ENCODE data around the gene KSR1. TPM values are rescaled to one million over a fixed set of nuclear protein-coding genes. Genes with fewer than 3 reads are reported as not detected.

The KSR1 gene
- total RNA-seq, 1 donor from 2014 or later, result 90.2 TPM

DNA sequence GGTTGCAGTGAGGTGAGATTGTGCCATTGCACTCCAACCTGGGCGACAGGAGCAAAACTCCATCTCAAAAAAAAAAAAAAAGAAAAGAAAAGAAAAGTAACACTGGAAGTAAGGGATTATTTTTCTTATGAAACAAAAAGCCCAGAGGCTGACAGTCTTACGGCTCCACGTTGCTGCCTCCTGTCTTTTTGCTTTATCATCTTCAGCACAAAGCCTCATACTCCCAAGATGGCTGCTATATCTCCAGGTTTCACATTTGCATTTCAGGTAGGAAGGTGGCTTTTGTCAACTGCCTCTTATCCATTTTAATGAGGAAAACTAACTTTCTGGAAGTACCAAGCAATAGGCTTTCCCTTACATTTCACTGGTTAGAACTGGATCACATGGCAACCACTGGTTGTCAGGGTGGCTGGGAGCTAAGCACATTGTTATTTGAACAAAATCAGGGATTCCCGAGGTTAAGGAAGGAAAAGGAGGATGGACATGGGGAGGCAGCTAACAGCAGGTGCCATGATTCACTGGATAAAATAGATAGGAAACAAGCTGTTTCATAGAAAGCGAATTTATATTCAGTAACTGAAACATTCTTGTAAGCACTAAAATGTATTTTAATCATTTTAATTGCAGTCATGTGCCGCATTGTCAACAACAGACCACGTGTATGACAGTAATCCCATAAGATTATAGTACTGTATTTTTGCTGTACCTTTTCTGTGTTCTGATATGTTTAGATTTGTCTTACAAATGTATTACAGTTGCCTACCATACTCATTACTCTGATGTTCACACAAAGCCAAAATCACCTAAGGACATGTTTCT lies 58.6 kb downstream of the KSR1 start:
- Histone ChIP-seq H3K4me1 (ENCODE audit: insufficient read depth, low read length) (no peaks in the 10 kb centered on the region), H2AFZ (ENCODE audit: low read depth, low read length) (no peak overlapping the region), H3K36me3 (ENCODE audit: insufficient read depth, low read length) (no peaks in the 10 kb centered on the region), H3K4me2 (ENCODE audit: low read length) (no peak overlapping the region), H3K9ac (ENCODE audit: low read length) (no peak overlapping the region), H3K79me2 (ENCODE audit: insufficient read depth, low read length) (peaks cover 77% of the 10 kb centered on the region), H3K27ac (ENCODE audit: low read depth, low read length) (no peak overlapping the region), H4K20me1 (ENCODE audit: insufficient read depth, low read length) (peaks cover 85% of the 10 kb centered on the region), H3K27me3 (ENCODE audit: insufficient read depth, low read length) (no peaks in the 10 kb centered on the region), H3K9me3 (ENCODE audit: insufficient read depth, low read depth, low read length) (no peaks in the 10 kb centered on the region), H3K4me3 (ENCODE audit: insufficient read depth, low read depth, low read length) (no peak overlapping the region)
- peaks cover 22% of the 10 kb centered on the region for H3K4me1 Mint-ChIP-seq (ENCODE audit: low read depth, unreplicated experiment)
- no peaks in the 10 kb centered on the region for H3K27me3 Mint-ChIP-seq (ENCODE audit: low read depth, unreplicated experiment)
- DNase-seq (ENCODE audit: low read depth) (no peak), FAIRE-seq (no peak)
- H3K36me3 Mint-ChIP-seq (ENCODE audit: low read depth, unreplicated experiment), result peaks cover 5% of the 10 kb centered on the region
- no peak overlapping the region for H3K27ac Mint-ChIP-seq (ENCODE audit: unreplicated experiment)
- no peak for TF ChIP-seq EZH2 (IDR thresholded peaks at IDR 0.05; ENCODE audit: insufficient read depth, low read length)
- TF ChIP-seq, protein P1, sequence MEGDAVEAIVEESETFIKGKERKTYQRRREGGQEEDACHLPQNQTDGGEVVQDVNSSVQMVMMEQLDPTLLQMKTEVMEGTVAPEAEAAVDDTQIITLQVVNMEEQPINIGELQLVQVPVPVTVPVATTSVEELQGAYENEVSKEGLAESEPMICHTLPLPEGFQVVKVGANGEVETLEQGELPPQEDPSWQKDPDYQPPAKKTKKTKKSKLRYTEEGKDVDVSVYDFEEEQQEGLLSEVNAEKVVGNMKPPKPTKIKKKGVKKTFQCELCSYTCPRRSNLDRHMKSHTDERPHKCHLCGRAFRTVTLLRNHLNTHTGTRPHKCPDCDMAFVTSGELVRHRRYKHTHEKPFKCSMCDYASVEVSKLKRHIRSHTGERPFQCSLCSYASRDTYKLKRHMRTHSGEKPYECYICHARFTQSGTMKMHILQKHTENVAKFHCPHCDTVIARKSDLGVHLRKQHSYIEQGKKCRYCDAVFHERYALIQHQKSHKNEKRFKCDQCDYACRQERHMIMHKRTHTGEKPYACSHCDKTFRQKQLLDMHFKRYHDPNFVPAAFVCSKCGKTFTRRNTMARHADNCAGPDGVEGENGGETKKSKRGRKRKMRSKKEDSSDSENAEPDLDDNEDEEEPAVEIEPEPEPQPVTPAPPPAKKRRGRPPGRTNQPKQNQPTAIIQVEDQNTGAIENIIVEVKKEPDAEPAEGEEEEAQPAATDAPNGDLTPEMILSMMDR (IDR thresholded peaks at IDR 0.05; ENCODE audit: insufficient read depth, low read depth, low read length), result no peak
- H3K4me3 Mint-ChIP-seq (ENCODE audit: unreplicated experiment), result no peak overlapping the region
- H3K9me3 Mint-ChIP-seq (ENCODE audit: unreplicated experiment), result no peaks in the 10 kb centered on the region

DNA sequence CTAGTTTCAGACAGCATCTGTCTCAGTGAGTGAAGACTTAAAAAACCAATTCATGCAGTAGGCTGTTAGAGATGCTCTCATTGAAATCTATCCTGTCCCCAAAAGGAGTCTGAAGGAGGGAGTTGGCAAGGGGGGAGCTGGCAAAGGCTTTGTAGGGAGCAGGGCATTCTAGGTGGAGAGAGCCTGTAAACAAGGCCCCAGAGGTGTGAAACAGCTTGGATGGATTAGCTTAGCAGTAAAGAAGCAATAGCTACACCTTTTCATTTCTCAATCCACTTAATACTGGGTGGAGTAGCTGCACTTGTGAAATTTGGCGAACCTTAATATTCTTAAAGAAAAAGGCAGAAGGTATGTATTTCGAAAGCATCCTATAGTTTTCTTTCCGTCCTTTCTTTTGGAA lies 61.8 kb downstream of the KSR1 start:
- FAIRE-seq (no peak), DNase-seq (ENCODE audit: low read depth) (no peak)
- no peak overlapping the region for H3K4me3 ChIP-seq (ENCODE audit: insufficient read depth, low read depth, low read length)
- peaks cover 86% of the 10 kb centered on the region for H4K20me1 ChIP-seq (ENCODE audit: insufficient read depth, low read length)
- no peak for TF ChIP-seq EZH2 (IDR thresholded peaks at IDR 0.05; ENCODE audit: insufficient read depth, low read length)
- TF ChIP-seq, protein P1 (IDR thresholded peaks at IDR 0.05; ENCODE audit: insufficient read depth, low read depth, low read length), result no peak
- no peak overlapping the region for H2AFZ ChIP-seq (ENCODE audit: low read depth, low read length)
- Mint-ChIP-seq H3K36me3 (ENCODE audit: low read depth, unreplicated experiment) (peaks cover 2% of the 10 kb centered on the region), H3K4me3 (ENCODE audit: unreplicated experiment) (no peak overlapping the region), H3K27me3 (ENCODE audit: low read depth, unreplicated experiment) (no peaks in the 10 kb centered on the region), H3K9me3 (ENCODE audit: unreplicated experiment) (no peaks in the 10 kb centered on the region), H3K27ac (ENCODE audit: unreplicated experiment) (no peak overlapping the region), H3K4me1 (ENCODE audit: low read depth, unreplicated experiment) (peaks cover 20% of the 10 kb centered on the region)
- no peaks in the 10 kb centered on the region for H3K27me3 ChIP-seq (ENCODE audit: insufficient read depth, low read length)
- peaks cover 87% of the 10 kb centered on the region for H3K79me2 ChIP-seq (ENCODE audit: insufficient read depth, low read length)
- H3K27ac ChIP-seq (ENCODE audit: low read depth, low read length), result no peak overlapping the region
- H3K4me1 ChIP-seq (ENCODE audit: insufficient read depth, low read length), result no peaks in the 10 kb centered on the region
- H3K4me2 ChIP-seq (ENCODE audit: low read length), result no peak overlapping the region
- no peaks in the 10 kb centered on the region for H3K36me3 ChIP-seq (ENCODE audit: insufficient read depth, low read length)
- no peaks in the 10 kb centered on the region for H3K9me3 ChIP-seq (ENCODE audit: insufficient read depth, low read depth, low read length)
- no peak overlapping the region for H3K9ac ChIP-seq (ENCODE audit: low read length)
